Central memory CD4-positive, alpha-beta T cell (primary cell): ENCODE measurements around the gene C2orf92.
A peak's percentile ranks its signal among the peaks of the same experiment; 100 is the strongest.
"Not testable (repeated sequence)": the region's sequence is repeated elsewhere in the genome, so short reads cannot be mapped to it uniquely, and the experiment has no call there.

Experiments
- DNase-seq: peaks from one replicate; pipeline ENCODE4 v3.0.0; 2022

C2orf92 gene

GRCh38 chr2:97695744-97696143 lies 26.2 kb downstream of the C2orf92 start:
- no peak for DNase-seq

DNA sequence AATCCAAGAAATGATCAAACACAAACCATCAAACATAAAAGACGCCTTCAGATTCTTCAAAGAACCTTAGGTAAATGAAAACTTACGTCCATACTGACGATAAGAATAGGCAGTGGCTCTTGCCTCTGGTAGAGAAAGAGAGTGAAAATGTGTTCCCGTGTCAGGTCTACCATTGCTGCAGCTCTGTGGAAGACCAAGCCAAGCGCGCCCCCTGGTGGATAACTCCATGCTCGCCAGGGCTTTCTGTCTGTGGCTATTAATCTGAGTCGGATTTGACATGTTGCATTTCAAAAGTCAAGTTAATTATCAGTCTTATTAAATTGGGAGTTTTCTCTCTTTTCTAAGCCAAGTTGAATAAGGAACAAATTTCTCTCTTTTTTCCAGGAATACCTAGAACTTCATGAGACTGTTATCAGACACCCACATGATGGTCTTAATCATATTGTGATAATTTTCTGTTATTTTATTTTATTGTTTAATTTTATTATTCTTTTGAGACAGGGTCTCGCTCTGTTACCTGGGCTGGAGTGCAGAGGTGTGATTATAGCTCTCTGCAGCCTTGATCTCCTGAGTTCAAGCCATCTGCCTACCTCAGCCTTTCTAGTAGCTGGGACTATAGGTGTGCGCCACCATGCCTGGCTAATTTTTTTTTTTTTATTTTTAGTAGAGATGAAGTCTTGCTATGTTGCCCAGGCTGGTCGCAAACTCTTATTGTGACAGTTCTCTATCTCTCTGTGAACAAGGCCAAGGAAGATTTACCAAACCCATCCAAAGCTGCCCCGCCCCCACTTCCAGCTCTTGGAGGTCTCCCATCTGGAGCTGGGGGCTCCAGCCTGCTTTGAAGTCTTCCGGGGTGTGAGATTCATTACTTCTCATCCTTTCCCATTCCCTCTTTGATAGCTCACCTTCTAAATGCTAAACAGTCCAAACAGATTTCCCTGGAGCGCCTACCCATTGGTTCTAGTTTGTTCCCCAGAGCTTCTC lies 28.0 kb downstream of the C2orf92 start:
- DNase-seq = peak; percentile 84

DNA sequence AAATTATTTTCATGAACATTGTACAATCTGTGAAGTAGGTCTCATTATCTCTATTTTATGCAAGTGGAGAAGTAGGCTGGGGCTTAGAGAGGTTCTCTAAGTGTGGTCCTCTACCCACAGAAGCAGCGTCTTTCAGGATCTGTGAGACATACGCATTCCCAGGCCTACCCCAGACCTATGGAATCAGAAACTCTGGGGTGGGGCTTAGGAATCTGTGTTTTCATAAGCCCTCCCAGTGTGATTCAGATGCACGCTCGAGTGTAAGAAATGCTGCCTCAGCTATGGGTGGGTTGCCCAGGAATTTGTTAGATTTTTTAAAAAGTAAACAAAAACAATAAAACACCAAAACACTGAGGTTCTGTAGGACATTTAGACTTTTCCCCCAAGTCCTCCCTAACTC lies 29.0 kb downstream of the C2orf92 start:
- DNase-seq = no peak

- peak; percentile 43 for DNase-seq
Observed at GRCh38 chr2:97699765-97700444, 30.4 kb downstream of the C2orf92 start.

GRCh38 chr2:97701186-97701585 lies 31.7 kb downstream of the C2orf92 start:
- no peak for DNase-seq

- no peak for DNase-seq
Observed at GRCh38 chr2:97701851-97702465, 32.4 kb downstream of the C2orf92 start.

- no peak for DNase-seq
Observed at GRCh38 chr2:97702731-97703470, 33.4 kb downstream of the C2orf92 start.

GRCh38 chr2:97703741-97704140 lies 34.2 kb downstream of the C2orf92 start:
- no peak for DNase-seq

DNA sequence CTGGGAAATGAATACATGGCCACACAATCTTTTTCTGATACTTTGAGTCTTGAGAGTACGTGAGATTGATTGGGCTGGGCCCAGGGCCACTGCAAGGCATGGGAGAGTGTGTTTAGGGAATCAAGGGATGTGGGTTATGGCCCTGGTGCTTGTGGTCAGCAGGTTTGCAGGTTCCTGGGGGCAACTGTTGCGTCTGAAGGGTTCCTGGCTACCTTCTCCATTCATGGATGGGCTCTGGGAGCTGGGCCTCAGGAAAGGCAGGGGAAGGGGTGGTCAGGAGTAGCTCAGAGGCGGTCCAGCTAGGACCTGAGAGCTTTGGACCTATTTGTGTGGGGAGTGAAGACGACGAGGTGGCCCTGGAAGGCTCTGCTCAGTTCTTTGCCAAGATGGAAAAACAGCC lies 35.5 kb downstream of the C2orf92 start:
- DNase-seq = no peak

DNA sequence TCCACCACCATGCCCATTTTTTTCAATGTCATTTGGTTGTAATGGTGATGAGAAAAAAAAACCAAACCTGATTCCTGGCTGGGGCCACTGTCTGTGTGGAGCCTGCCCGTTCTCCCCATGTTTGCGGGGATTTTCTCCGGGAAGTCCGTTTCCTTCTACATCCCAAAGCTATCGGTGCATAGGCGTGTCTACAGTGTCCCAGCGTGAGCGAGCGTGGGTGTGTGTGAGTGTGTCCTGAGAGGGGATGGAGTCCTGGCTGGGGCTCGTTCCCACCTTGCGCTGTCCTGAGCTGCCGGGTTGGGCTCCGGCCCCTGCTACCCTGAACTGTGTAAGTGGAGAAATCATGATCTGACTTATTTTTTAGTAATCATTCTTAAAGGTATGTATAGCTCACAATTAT lies 36.6 kb downstream of the C2orf92 start:
- no peak for DNase-seq

DNA sequence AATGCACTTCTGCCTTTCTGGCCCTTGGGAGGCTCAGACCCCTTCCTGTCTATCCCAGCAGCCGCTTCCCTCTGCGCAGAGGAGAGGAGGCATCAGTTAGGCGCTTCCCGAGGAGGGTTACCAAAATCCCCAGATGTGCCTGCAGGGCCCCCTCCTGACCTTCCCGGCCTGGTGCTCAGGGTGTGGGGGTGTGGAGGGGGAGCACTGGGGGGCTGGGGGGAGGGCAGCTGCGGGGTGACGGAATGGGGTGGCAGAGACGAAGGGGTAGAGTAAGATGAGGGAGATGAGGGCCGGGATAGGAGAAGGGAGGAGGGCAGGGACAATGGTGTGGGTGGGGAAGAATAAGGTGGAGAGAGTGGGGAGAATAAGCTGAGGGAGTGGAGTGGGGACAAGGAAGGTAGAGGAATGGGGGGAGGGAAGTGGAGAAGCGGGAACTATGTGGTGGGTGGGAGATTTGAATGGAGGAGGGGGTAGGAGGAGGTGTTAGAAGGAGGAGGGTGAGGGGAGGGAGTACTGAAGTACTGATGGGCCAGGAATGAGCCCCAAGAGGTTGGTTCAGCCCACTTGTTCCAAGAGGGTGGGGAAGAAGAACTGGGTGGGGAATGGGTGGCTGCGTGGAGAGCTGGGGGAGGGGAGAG lies 37.3 kb downstream of the C2orf92 start:
- DNase-seq = no peak

DNA sequence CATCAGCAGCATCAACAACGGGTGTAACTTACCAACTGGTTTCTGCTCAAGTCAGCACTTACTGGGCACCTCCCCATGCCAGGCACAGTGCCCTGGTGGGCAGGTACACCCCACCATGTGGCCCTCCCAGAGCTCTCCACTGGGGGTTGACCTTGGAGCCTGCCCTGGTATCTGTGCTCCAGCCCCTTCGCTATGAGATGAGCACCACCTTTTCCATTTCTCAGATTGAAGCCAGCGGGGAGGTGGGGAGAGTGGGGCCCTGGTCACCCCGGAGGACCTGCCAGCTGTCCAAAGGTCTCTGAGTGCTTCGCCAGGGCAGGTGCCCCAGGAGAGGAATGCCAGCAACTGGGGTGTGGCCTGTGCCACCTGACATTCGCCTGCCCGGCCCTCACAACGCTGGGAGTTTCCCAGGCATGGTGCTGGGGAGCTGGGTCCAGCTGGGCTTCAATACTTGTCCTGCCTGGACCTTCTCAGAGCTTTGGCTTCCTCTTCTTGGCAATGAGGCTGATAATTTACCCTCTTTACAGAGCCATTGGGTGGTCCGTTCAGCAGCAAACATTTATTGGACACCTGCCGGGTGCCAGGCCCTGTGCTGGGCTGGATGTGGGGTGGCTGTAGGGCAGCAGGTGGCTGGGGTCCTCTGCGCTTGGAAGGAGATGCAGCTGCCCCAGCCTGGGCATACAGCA lies 38.0 kb downstream of the C2orf92 start:
- no peak for DNase-seq

DNA sequence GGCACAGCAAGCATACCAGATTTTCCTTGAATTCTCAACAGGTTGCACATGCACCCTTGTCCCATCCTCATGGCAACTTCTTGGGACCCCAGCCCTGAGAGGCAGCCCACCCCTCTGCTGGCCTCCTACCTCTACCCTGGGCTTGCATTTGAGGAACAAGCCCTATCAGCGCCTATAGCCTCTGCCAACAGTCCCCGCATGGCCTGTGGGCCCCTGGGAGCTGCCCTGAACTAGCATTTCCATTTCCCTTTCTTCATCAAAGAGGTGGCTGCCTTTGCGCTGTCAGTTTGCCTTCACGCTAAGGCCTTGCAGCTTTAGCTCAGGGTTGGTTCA lies 38.5 kb downstream of the C2orf92 start:
- DNase-seq = no peak

GRCh38 chr2:97708608-97709007 lies 39.1 kb downstream of the C2orf92 start:
- DNase-seq = no peak

- DNase-seq = no peak
Observed at GRCh38 chr2:97711394-97711711, 41.8 kb downstream of the C2orf92 start.

DNA sequence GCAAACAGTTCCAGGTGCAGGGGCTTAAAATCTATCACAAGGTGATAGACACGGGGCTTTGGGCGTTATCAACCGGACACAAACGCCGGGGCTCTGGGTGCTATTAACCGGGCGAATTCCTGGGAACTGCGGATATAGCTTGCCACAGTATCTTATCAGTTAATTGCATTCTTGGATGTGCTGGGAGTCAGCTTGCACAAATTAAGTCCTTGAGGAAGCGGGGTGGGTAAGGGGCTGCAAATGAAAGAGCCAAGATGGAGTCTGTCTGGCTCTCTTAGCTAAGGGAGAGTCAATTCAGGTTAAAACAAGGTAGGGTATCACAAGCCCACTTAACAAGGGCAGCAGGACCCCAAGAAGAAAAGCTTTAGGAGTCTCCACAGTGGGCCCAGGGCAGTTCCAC lies 42.7 kb downstream of the C2orf92 start:
- DNase-seq = not testable (repeated sequence)

DNA sequence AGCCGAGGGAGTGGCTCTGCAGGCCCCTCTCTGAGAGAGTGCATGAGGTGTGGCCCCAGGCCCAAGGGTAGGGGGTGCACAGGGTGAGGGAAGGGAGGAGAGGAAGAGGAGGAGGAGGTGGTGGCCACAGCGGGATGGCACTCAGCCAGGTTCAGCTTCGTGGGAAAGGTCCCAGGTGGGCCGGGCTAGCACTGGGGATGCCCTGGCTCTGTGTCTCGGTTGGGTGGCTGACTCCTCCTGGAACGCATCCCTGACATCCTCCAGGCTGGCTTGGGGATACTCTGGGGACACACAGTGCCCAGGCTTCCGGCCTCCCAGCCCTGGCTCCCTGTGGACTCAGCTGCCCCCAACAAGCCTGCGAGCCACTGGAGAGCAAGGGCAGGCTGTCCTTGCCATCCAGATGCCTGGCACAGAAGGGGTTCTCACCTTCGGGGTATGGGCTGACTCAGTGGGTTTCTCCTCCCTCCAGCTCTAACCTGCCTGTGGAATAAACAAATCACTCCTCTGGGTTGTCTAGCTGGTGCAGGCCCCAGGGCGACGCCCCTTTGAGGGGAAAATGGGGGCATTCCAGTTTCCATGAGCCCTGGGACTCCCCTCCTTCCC lies 43.3 kb downstream of the C2orf92 start:
- peak; percentile 19 for DNase-seq

GRCh38 chr2:97713296-97714083 lies 44.0 kb downstream of the C2orf92 start, which contains the start of gene ZAP70:
Gene ZAP70, plus strand, starts transcription at chr2:97713576. Its CDS starts 10,461 bp downstream, at chr2:97724037.
- peak; percentile 77 for DNase-seq

- DNase-seq = no peak
Observed at GRCh38 chr2:97714084-97714949, 44.8 kb downstream of the C2orf92 start.
